ENCODE results near the gene TNNI3K.

Gene TNNI3K

GRCh38 chr1:74436078-74436477 lies 200.9 kb downstream of the TNNI3K start:
- Histone ChIP-seq H3K9me2 (ENCODE audit: low read depth, low read length) (no peaks in the 10 kb centered on the region), H3K27ac (ENCODE audit: low read depth, low read length, poor library complexity, severe bottlenecking) (no peak overlapping the region), H3K79me2 (ENCODE audit: insufficient read depth, low read length) (no peaks in the 10 kb centered on the region)

GRCh38 chr1:74437035-74437434 lies 201.8 kb downstream of the TNNI3K start:
- Histone ChIP-seq H4K20me1 (ENCODE audit: insufficient read depth, low read length) (no peaks in the 10 kb centered on the region), H3K4me1 (ENCODE audit: insufficient read depth, low read length, severe bottlenecking) (no peaks in the 10 kb centered on the region), H3K79me2 (ENCODE audit: insufficient read depth, low read length) (no peaks in the 10 kb centered on the region), H3K27me3 (ENCODE audit: insufficient read depth, low read length) (no peaks in the 10 kb centered on the region), H3K4me2 (ENCODE audit: low read length) (no peak overlapping the region), H3K9me2 (ENCODE audit: low read depth, low read length) (no peaks in the 10 kb centered on the region), H3K36me3 (ENCODE audit: insufficient read depth, low read length) (no peaks in the 10 kb centered on the region), H3K9me3 (ENCODE audit: low read length) (no peaks in the 10 kb centered on the region), H2AFZ (ENCODE audit: low read length) (no peak overlapping the region), H3K27ac (ENCODE audit: low read depth, low read length, poor library complexity, severe bottlenecking) (no peak overlapping the region), H3K4me3 (ENCODE audit: low read depth, low read length, poor library complexity, severe bottlenecking) (no peak overlapping the region), H3F3A (ENCODE audit: insufficient read depth, low read length) (no peaks in the 10 kb centered on the region), H3K9ac (ENCODE audit: low read length) (no peak overlapping the region)
- TF ChIP-seq CTCF (IDR thresholded peaks at IDR 0.05; ENCODE audit: low read length) (no peak), EZH2 (IDR thresholded peaks at IDR 0.05; ENCODE audit: borderline replicate concordance, low read length) (no peak)

More at GRCh38 chr1:74436078-74436477, 200.9 kb downstream of the TNNI3K start:
- H3K27me3 ChIP-seq (ENCODE audit: insufficient read depth, low read length), result no peaks in the 10 kb centered on the region
- H2AFZ ChIP-seq (ENCODE audit: low read length), result no peak overlapping the region
- no peak overlapping the region for H3K9ac ChIP-seq (ENCODE audit: low read length)
- H3K36me3 ChIP-seq (ENCODE audit: insufficient read depth, low read length), result no peaks in the 10 kb centered on the region
- no peaks in the 10 kb centered on the region for H3K9me3 ChIP-seq (ENCODE audit: low read length)
- no peaks in the 10 kb centered on the region for H3F3A ChIP-seq (ENCODE audit: insufficient read depth, low read length)
- H3K4me2 ChIP-seq (ENCODE audit: low read length), result no peak overlapping the region
- H3K4me1 ChIP-seq (ENCODE audit: insufficient read depth, low read length, severe bottlenecking), result no peaks in the 10 kb centered on the region
- TF ChIP-seq EZH2 (IDR thresholded peaks at IDR 0.05; ENCODE audit: borderline replicate concordance, low read length), result no peak
- no peak overlapping the region for H3K4me3 ChIP-seq (ENCODE audit: low read depth, low read length, poor library complexity, severe bottlenecking)
- no peaks in the 10 kb centered on the region for H4K20me1 ChIP-seq (ENCODE audit: insufficient read depth, low read length)

DNA sequence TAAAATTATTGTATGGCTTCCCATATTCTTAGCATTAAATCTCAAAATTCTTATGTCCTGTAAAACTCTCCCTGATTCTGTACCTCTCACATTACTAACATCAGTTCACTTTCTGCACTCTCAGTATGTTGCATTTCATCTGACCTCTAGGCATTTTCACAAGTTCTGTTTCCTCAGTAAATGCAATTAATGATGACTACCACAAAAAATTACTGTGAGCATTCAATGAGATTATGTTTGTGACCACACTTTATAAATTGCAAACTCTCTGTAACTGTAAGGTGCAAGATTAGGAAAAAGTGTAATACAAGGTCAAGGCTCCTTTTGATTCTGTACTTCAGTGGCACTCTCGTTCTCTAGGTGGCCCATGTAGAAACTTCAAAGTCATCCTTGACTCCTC lies 216.8 kb downstream of the TNNI3K start:
- H3K4me3 ChIP-seq (ENCODE audit: low read depth, low read length, poor library complexity, severe bottlenecking), result no peak overlapping the region
- no peak overlapping the region for H3K4me2 ChIP-seq (ENCODE audit: low read length)
- no peak for TF ChIP-seq CTCF (IDR thresholded peaks at IDR 0.05; ENCODE audit: low read length)
- no peak for TF ChIP-seq EZH2 (IDR thresholded peaks at IDR 0.05; ENCODE audit: borderline replicate concordance, low read length)
- H3K9me2 ChIP-seq (ENCODE audit: low read depth, low read length), result no peaks in the 10 kb centered on the region
- H3K27ac ChIP-seq (ENCODE audit: low read depth, low read length, poor library complexity, severe bottlenecking), result no peak overlapping the region
- no peaks in the 10 kb centered on the region for H3K9me3 ChIP-seq (ENCODE audit: low read length)
- H3K36me3 ChIP-seq (ENCODE audit: insufficient read depth, low read length), result no peaks in the 10 kb centered on the region
- no peaks in the 10 kb centered on the region for H3K4me1 ChIP-seq (ENCODE audit: insufficient read depth, low read length, severe bottlenecking)
- no peak overlapping the region for H2AFZ ChIP-seq (ENCODE audit: low read length)
- no peaks in the 10 kb centered on the region for H3K79me2 ChIP-seq (ENCODE audit: insufficient read depth, low read length)
- no peaks in the 10 kb centered on the region for H3K27me3 ChIP-seq (ENCODE audit: insufficient read depth, low read length)
- no peaks in the 10 kb centered on the region for H3F3A ChIP-seq (ENCODE audit: insufficient read depth, low read length)
- H3K9ac ChIP-seq (ENCODE audit: low read length), result no peak overlapping the region
- H4K20me1 ChIP-seq (ENCODE audit: insufficient read depth, low read length), result no peaks in the 10 kb centered on the region

DNA sequence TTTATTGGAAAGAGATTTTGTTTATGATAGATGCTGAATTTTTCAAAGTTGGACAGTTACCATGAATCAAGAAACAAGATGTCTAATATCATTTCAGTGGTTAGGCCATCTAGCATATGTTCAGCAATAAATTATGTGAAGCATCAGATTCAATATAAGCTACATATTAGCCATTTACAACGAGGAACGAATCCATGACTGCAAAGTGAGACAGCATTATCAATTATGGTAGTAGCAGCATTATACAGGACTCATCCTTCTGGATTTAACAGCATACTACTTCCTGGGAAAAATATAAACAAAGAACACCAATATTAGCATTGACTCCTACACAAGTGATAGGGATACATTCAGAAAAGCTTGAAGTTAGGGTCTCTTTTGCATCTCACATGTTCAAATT lies 218.1 kb downstream of the TNNI3K start:
- no peaks in the 10 kb centered on the region for H3K9me2 ChIP-seq (ENCODE audit: low read depth, low read length)
- no peak overlapping the region for H3K4me2 ChIP-seq (ENCODE audit: low read length)
- no peak overlapping the region for H3K27ac ChIP-seq (ENCODE audit: low read depth, low read length, poor library complexity, severe bottlenecking)
- no peak overlapping the region for H3K4me3 ChIP-seq (ENCODE audit: low read depth, low read length, poor library complexity, severe bottlenecking)
- no peaks in the 10 kb centered on the region for H3K36me3 ChIP-seq (ENCODE audit: insufficient read depth, low read length)
- no peaks in the 10 kb centered on the region for H4K20me1 ChIP-seq (ENCODE audit: insufficient read depth, low read length)
- no peaks in the 10 kb centered on the region for H3K4me1 ChIP-seq (ENCODE audit: insufficient read depth, low read length, severe bottlenecking)
- TF ChIP-seq EZH2 (IDR thresholded peaks at IDR 0.05; ENCODE audit: borderline replicate concordance, low read length) (no peak), CTCF (IDR thresholded peaks at IDR 0.05; ENCODE audit: low read length) (no peak)
- H2AFZ ChIP-seq (ENCODE audit: low read length), result no peak overlapping the region
- no peak overlapping the region for H3K9ac ChIP-seq (ENCODE audit: low read length)
- H3K27me3 ChIP-seq (ENCODE audit: insufficient read depth, low read length), result no peaks in the 10 kb centered on the region
- no peaks in the 10 kb centered on the region for H3K79me2 ChIP-seq (ENCODE audit: insufficient read depth, low read length)
- no peaks in the 10 kb centered on the region for H3F3A ChIP-seq (ENCODE audit: insufficient read depth, low read length)
- no peaks in the 10 kb centered on the region for H3K9me3 ChIP-seq (ENCODE audit: low read length)

Measured in OCI-LY1 (cell line).